ENCODE results near the gene USP21. TPM values are rescaled to one million over a fixed set of nuclear protein-coding genes. Genes with fewer than 3 reads are reported as not detected.

USP21 gene
- total and polyA plus RNA-seq, 4 donors: 15.7 to 28.1 (median 20.6) TPM

DNA sequence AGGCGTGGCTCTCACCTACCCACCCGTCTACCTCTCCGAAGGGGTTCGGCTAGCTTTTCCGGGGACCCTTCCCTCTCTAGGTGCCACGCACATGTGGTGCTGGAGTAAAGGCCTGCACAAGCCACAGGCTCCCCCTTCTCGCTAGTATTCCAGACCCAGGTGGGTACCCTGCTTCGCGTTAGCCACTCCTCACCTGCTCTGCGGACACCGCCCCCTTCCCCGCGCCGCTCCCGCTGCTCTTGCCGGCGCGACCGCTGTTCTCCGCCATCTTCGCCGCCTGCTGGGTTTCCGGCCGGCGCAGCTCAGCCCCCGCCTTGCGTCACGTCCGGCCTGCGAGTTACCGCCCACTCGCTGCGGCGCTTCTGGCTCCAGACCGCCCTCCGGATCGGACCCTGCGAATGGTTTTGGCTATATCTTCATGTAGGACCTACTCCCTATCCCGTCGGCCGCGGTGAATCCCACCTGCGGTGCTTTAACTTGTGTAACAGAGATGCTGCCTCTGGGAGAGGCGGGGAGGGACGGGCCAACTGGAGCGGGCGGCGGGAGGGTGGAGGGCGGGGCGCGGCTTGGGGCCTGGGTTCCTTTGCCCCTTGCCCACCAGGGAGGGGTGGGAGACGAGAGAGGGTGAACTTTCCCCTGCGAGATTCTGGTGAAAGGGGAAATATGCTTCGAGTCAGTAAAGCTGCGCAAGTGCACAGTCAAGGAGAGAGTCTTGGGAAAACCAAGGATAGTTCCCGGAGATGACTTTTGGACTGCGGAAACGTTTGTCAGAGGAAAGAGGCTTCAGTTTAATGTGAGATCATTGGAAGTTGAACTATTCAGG, 41.3 kb upstream of the USP21 start, which contains the start of the genes NIT1 and PFDN2:
TSS of gene NIT1 (plus strand) at position 347 of the 823 bp plus-strand sequence. CDS start at position 419, 72 bp downstream.
TSS of gene PFDN2 (minus strand) at position 279 of the 823 bp plus-strand sequence. CDS start at position 268, 11 bp downstream.
- DNase-seq (peak; percentile 90 to 97), ATAC-seq (ENCODE audit: low FRiP score) (peak; percentile 95)
- Histone ChIP-seq H3K27ac (ENCODE audit: low read depth in 1 of 2, low read length in 2 of 2) (peak within 1 kb of the TSS; percentile 20 to 26), H3K9me3 (ENCODE audit: control insufficient read depth, low read length) (no peaks in the 10 kb centered on the region), H3K36me3 (ENCODE audit: control insufficient read depth in 1 of 2, insufficient read depth in 2 of 2, low read length in 1 of 2) (peaks cover 2 to 9% of the 10 kb centered on the region in 2 donors), H3K4me1 (ENCODE audit: control insufficient read depth in 1 of 2, insufficient read depth in 2 of 2, low read length in 2 of 2) (peaks cover 0 to 3% of the 10 kb centered on the region in 2 donors), H3K4me3 (ENCODE audit: low read length in 2 of 2) (peak within 1 kb of the TSS; percentile 4 to 65), H3K27me3 (ENCODE audit: control insufficient read depth in 1 of 2, insufficient read depth in 2 of 2, low read length in 1 of 2) (no peaks in the 10 kb centered on the region)
- WGBS, 2 donors: 0% methylated on average over 57 to 58 of the region's 58 CpGs
- intact Hi-C loops (cut with DNase I): loop anchor here in 1 of 2 donors (5.0 kb wide), 1 partner anchor 71 kb away; the partner anchor contains the start of gene USF1

- ATAC-seq (ENCODE audit: low FRiP score) (peak; percentile 49), DNase-seq (no peak)
- Histone ChIP-seq H3K36me3 (ENCODE audit: control insufficient read depth in 1 of 2, insufficient read depth in 2 of 2, low read length in 1 of 2) (peaks cover 3 to 17% of the 10 kb centered on the region in 2 donors), H3K27ac (ENCODE audit: low read depth in 1 of 2, low read length in 2 of 2) (peak overlapping the region in 1 of 2 donors; percentile 62), H3K4me1 (ENCODE audit: control insufficient read depth in 1 of 2, insufficient read depth in 2 of 2, low read length in 2 of 2) (peaks cover 0 to 3% of the 10 kb centered on the region in 2 donors), H3K27me3 (ENCODE audit: control insufficient read depth in 1 of 2, insufficient read depth in 2 of 2, low read length in 1 of 2) (no peaks in the 10 kb centered on the region), H3K4me3 (ENCODE audit: low read length in 2 of 2) (peak overlapping the region in 1 of 2 donors; percentile 65), H3K9me3 (ENCODE audit: control insufficient read depth, low read length) (no peaks in the 10 kb centered on the region)
- 17 to 18% methylated on average over 10 of the region's 10 CpGs for WGBS, 2 donors
- intact Hi-C loops (cut with DNase I): loop anchor here in 1 of 2 donors (5.0 kb wide), 1 partner anchor 72 kb away; the partner anchor contains the start of gene USF1
These were observed 40.0 kb upstream of the USP21 start for GRCh38 chr1:161119092-161119903.

DNA sequence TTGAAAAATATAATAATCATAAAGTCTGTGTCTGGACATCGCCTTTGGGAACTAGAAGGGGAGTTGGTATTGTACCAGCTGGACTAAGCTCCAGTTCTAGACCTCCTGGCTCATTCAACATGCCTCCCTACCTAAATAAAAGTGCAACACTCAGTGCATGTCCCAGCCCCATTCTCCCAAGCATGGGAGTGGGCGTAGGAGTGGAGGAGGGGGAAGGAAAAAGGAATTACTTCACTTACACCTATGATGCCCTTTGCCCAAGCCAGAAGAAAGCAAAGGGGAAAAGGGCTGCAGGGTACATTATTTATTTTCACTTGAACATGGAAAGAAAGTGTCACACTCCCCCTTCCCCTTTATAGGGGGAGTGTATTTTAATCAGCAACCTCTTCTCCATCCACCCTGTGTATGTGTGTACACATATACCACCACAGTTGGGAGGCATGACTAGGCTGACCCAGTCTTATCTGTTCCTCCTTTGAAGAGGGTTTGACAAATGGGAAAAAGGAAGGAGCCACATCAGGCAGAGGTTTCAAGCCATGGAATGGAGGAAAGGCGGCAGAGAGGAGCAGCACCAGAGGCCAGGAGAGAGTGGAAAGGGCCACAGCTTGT, 38.2 kb upstream of the USP21 start:
- Histone ChIP-seq H3K4me1 (ENCODE audit: control insufficient read depth in 1 of 2, insufficient read depth in 2 of 2, low read length in 2 of 2) (peaks cover 0 to 3% of the 10 kb centered on the region in 2 donors), H3K36me3 (ENCODE audit: control insufficient read depth in 1 of 2, insufficient read depth in 2 of 2, low read length in 1 of 2) (peaks cover 3 to 18% of the 10 kb centered on the region in 2 donors), H3K4me3 (ENCODE audit: low read length in 2 of 2) (no peak overlapping the region), H3K27me3 (ENCODE audit: control insufficient read depth in 1 of 2, insufficient read depth in 2 of 2, low read length in 1 of 2) (no peaks in the 10 kb centered on the region), H3K27ac (ENCODE audit: low read depth in 1 of 2, low read length in 2 of 2) (no peak overlapping the region), H3K9me3 (ENCODE audit: control insufficient read depth, low read length) (no peaks in the 10 kb centered on the region)
- no peak for ATAC-seq (ENCODE audit: low FRiP score)
- intact Hi-C loops (cut with DNase I): no loop called here
- no peak for DNase-seq
- 82 to 85% methylated on average over 3 of the region's 3 CpGs for WGBS, 2 donors

- ATAC-seq (ENCODE audit: low FRiP score): no peak
- H3K36me3 ChIP-seq (ENCODE audit: control insufficient read depth in 1 of 2, insufficient read depth in 2 of 2, low read length in 1 of 2): peaks cover 3 to 18% of the 10 kb centered on the region in 2 donors
- intact Hi-C loops (cut with DNase I): no loop called here
These were observed 37.5 kb upstream of the USP21 start for GRCh38 chr1:161121834-161122233.

GRCh38 chr1:161122967-161123366, 36.3 kb upstream of the USP21 start:
- H3K36me3 ChIP-seq (ENCODE audit: control insufficient read depth in 1 of 2, insufficient read depth in 2 of 2, low read length in 1 of 2): peaks cover 3 to 18% of the 10 kb centered on the region in 2 donors
- DNase-seq (no peak), ATAC-seq (ENCODE audit: low FRiP score) (no peak)
- no peaks in the 10 kb centered on the region for H3K9me3 ChIP-seq (ENCODE audit: control insufficient read depth, low read length)
- H3K4me1 ChIP-seq (ENCODE audit: control insufficient read depth in 1 of 2, insufficient read depth in 2 of 2, low read length in 2 of 2): peaks cover 0 to 2% of the 10 kb centered on the region in 2 donors
- no peak overlapping the region for H3K27ac ChIP-seq (ENCODE audit: low read depth in 1 of 2, low read length in 2 of 2)
- no peak overlapping the region for H3K4me3 ChIP-seq (ENCODE audit: low read length in 2 of 2)
- WGBS, 2 donors: 81 to 82% methylated on average over 6 of the region's 6 CpGs
- intact Hi-C loops (cut with DNase I): no loop called here
- H3K27me3 ChIP-seq (ENCODE audit: control insufficient read depth in 1 of 2, insufficient read depth in 2 of 2, low read length in 1 of 2): no peaks in the 10 kb centered on the region

More at GRCh38 chr1:161121834-161122233, 37.5 kb upstream of the USP21 start:
- Histone ChIP-seq H3K27me3 (ENCODE audit: control insufficient read depth in 1 of 2, insufficient read depth in 2 of 2, low read length in 1 of 2) (no peaks in the 10 kb centered on the region), H3K27ac (ENCODE audit: low read depth in 1 of 2, low read length in 2 of 2) (no peak overlapping the region), H3K4me1 (ENCODE audit: control insufficient read depth in 1 of 2, insufficient read depth in 2 of 2, low read length in 2 of 2) (peaks cover 0 to 2% of the 10 kb centered on the region in 2 donors), H3K9me3 (ENCODE audit: control insufficient read depth, low read length) (no peaks in the 10 kb centered on the region), H3K4me3 (ENCODE audit: low read length in 2 of 2) (no peak overlapping the region)
- 72 to 81% methylated on average over 4 of the region's 4 CpGs for WGBS, 2 donors
- DNase-seq: no peak

GRCh38 chr1:161127649-161128048, 31.7 kb upstream of the USP21 start:
- peaks cover 3 to 11% of the 10 kb centered on the region in 2 donors for H3K36me3 ChIP-seq (ENCODE audit: control insufficient read depth in 1 of 2, insufficient read depth in 2 of 2, low read length in 1 of 2)
- intact Hi-C loops (cut with DNase I): no loop called here
- H3K27me3 ChIP-seq (ENCODE audit: control insufficient read depth in 1 of 2, insufficient read depth in 2 of 2, low read length in 1 of 2): no peaks in the 10 kb centered on the region
- H3K9me3 ChIP-seq (ENCODE audit: control insufficient read depth, low read length): no peaks in the 10 kb centered on the region
- H3K4me1 ChIP-seq (ENCODE audit: control insufficient read depth in 1 of 2, insufficient read depth in 2 of 2, low read length in 2 of 2): no peaks in the 10 kb centered on the region
- H3K4me3 ChIP-seq (ENCODE audit: low read length in 2 of 2): no peak overlapping the region
- DNase-seq: no peak
- H3K27ac ChIP-seq (ENCODE audit: low read depth in 1 of 2, low read length in 2 of 2): no peak overlapping the region
- ATAC-seq (ENCODE audit: low FRiP score): no peak
- 83 to 90% methylated on average over 2 of the region's 2 CpGs for WGBS, 2 donors

- ATAC-seq (ENCODE audit: low FRiP score) (no peak), DNase-seq (no peak)
- H3K9me3 ChIP-seq (ENCODE audit: control insufficient read depth, low read length): no peaks in the 10 kb centered on the region
- H3K36me3 ChIP-seq (ENCODE audit: control insufficient read depth in 1 of 2, insufficient read depth in 2 of 2, low read length in 1 of 2): peaks cover 0 to 6% of the 10 kb centered on the region in 2 donors
- no peak overlapping the region for H3K4me3 ChIP-seq (ENCODE audit: low read length in 2 of 2)
- intact Hi-C loops (cut with DNase I): no loop called here
- no peak overlapping the region for H3K27ac ChIP-seq (ENCODE audit: low read depth in 1 of 2, low read length in 2 of 2)
- H3K27me3 ChIP-seq (ENCODE audit: control insufficient read depth in 1 of 2, insufficient read depth in 2 of 2, low read length in 1 of 2): no peaks in the 10 kb centered on the region
- H3K4me1 ChIP-seq (ENCODE audit: control insufficient read depth in 1 of 2, insufficient read depth in 2 of 2, low read length in 2 of 2): no peaks in the 10 kb centered on the region
- WGBS, 2 donors: 93 to 95% methylated on average over 4 of the region's 4 CpGs
These were observed 30.5 kb upstream of the USP21 start for GRCh38 chr1:161128591-161129420.
